HuH-7 (cell line): ENCODE measurements around the gene BRAF.
A peak's percentile ranks its signal among the peaks of the same experiment; 100 is the strongest.
"Not testable (repeated sequence)": the region's sequence is repeated elsewhere in the genome, so short reads cannot be mapped to it uniquely, and the experiment has no call there.

Experiments used
- DNase-seq: peaks from one replicate; pipeline ENCODE4 v3.0.0; 2011; ENCODE audit warnings: low spot score

The BRAF gene

GRCh38 chr7:140708764-140709163 is 216.0 kb downstream of the BRAF start:
- not testable (repeated sequence) for DNase-seq

GRCh38 chr7:140707132-140707531 is 217.6 kb downstream of the BRAF start:
- no peak for DNase-seq

- no peak for DNase-seq
These were observed 220.5 kb downstream of the BRAF start for GRCh38 chr7:140704205-140704604.

- DNase-seq = no peak
These were observed 222.0 kb downstream of the BRAF start for GRCh38 chr7:140702774-140703173.

- DNase-seq = no peak
These were observed 226.3 kb downstream of the BRAF start for GRCh38 chr7:140698477-140698876.

GRCh38 chr7:140697447-140698143 is 227.1 kb downstream of the BRAF start:
- no peak for DNase-seq

- DNase-seq = peak; percentile 89
These were observed 227.9 kb downstream of the BRAF start, which contains the start of gene NDUFB2 for GRCh38 chr7:140696680-140697446. NDUFB2 (plus strand) TSS chr7:140696708; CDS start chr7:140696745, 37 bp downstream.

- peak; percentile 97 for DNase-seq
These were observed 228.6 kb downstream of the BRAF start for GRCh38 chr7:140696024-140696679.

- no peak for DNase-seq
These were observed 229.3 kb downstream of the BRAF start for GRCh38 chr7:140695381-140695780.

- DNase-seq = no peak
These were observed 230.1 kb downstream of the BRAF start for GRCh38 chr7:140694592-140694991.

- DNase-seq = not testable (repeated sequence)
These were observed 230.9 kb downstream of the BRAF start for GRCh38 chr7:140693849-140694248.

- DNase-seq = no peak
These were observed 233.2 kb downstream of the BRAF start for GRCh38 chr7:140691376-140692045.

- DNase-seq = no peak
These were observed 235.3 kb downstream of the BRAF start for GRCh38 chr7:140689199-140690152.

- no peak for DNase-seq
These were observed 236.4 kb downstream of the BRAF start for GRCh38 chr7:140688341-140688740.

- no peak for DNase-seq
These were observed 237.8 kb downstream of the BRAF start for GRCh38 chr7:140686921-140687320.

GRCh38 chr7:140685407-140686087 is 239.2 kb downstream of the BRAF start:
- no peak for DNase-seq

- no peak for DNase-seq
These were observed 240.4 kb downstream of the BRAF start for GRCh38 chr7:140684066-140684950.

GRCh38 chr7:140683657-140684056 is 241.1 kb downstream of the BRAF start:
- DNase-seq = no peak

- DNase-seq = no peak
These were observed 243.0 kb downstream of the BRAF start for GRCh38 chr7:140681766-140682165.

- DNase-seq = no peak
These were observed 243.8 kb downstream of the BRAF start for GRCh38 chr7:140680886-140681285.
